T-helper 1 cell (primary cell): ENCODE results near the gene TANGO6.
"Not testable (repeated sequence)": the region's sequence is repeated elsewhere in the genome, so short reads cannot be mapped to it uniquely, and the experiment has no call there.

ENCODE experiments used
- DNase-seq, 5 donors: peaks; one replicate each; pipeline ENCODE4 v3.0.0-alpha.2; 2012 to 2020
- total RNA-seq, 4 donors: gene quantifications; one replicate each; lab custom pipeline; 2026; lab: John Stamatoyannopoulos, UW

The TANGO6 gene
- total RNA-seq = 41.1 to 73.4 (median 63.0) reads per million in 4 donors

GRCh38 chr16:68843482-68844210 lies at the start of gene TANGO6:
Gene TANGO6, plus strand, starts transcription at chr16:68843531. Its CDS starts 87 bp downstream, at chr16:68843618.
- peak; percentile 76 to 88 (median 84) for DNase-seq

- no peak for DNase-seq
Measured at GRCh38 chr16:68798398-68798797, 44.9 kb upstream of the TANGO6 start.

- DNase-seq = peak in 3 of 5 donors; percentile 4 to 57 (median 15)
Measured at GRCh38 chr16:68800257-68800875, 43.0 kb upstream of the TANGO6 start.

- no peak for DNase-seq
Measured at GRCh38 chr16:68802190-68802589, 41.1 kb upstream of the TANGO6 start.

GRCh38 chr16:68806422-68806821 lies 36.9 kb upstream of the TANGO6 start:
- DNase-seq = no peak

- no peak for DNase-seq
Measured at GRCh38 chr16:68806981-68807380, 36.4 kb upstream of the TANGO6 start.

GRCh38 chr16:68814516-68814915 lies 28.8 kb upstream of the TANGO6 start:
- DNase-seq = no peak

- DNase-seq = no peak
Measured at GRCh38 chr16:68823401-68824135, 19.8 kb upstream of the TANGO6 start.

GRCh38 chr16:68825427-68825826 lies 17.9 kb upstream of the TANGO6 start:
- DNase-seq = no peak

GRCh38 chr16:68826652-68827051 lies 16.7 kb upstream of the TANGO6 start:
- no peak for DNase-seq

GRCh38 chr16:68833251-68833650 lies 10.1 kb upstream of the TANGO6 start:
- DNase-seq = no peak

GRCh38 chr16:68834550-68834949 lies 8.8 kb upstream of the TANGO6 start:
- DNase-seq = no peak

GRCh38 chr16:68835970-68836369 lies 7.4 kb upstream of the TANGO6 start:
- no peak for DNase-seq

- DNase-seq = no peak
Measured at GRCh38 chr16:68839831-68840230, 3.5 kb upstream of the TANGO6 start.

- DNase-seq = not testable (repeated sequence)
Measured at GRCh38 chr16:68842964-68843481, 308 bp upstream of the TANGO6 start.

GRCh38 chr16:68844211-68844564 lies 857 bp downstream of the TANGO6 start:
- no peak for DNase-seq

- no peak for DNase-seq
Measured at GRCh38 chr16:68848786-68849185, 5.5 kb downstream of the TANGO6 start.

GRCh38 chr16:68850481-68850880 lies 7.2 kb downstream of the TANGO6 start:
- DNase-seq = no peak

GRCh38 chr16:68851601-68852000 lies 8.3 kb downstream of the TANGO6 start:
- no peak for DNase-seq

GRCh38 chr16:68857479-68857878 lies 14.1 kb downstream of the TANGO6 start:
- no peak for DNase-seq

- DNase-seq = no peak
Measured at GRCh38 chr16:68859828-68860227, 16.5 kb downstream of the TANGO6 start.

GRCh38 chr16:68860978-68861892 lies 17.9 kb downstream of the TANGO6 start:
- no peak for DNase-seq
